PC-3 (cell line): ENCODE measurements around the gene SPRING1. TPM values are rescaled to one million over a fixed set of nuclear protein-coding genes. Genes with fewer than 3 reads are reported as not detected.

ENCODE experiments used
- ATAC-seq: fragments of 200-7000 bp; cut with Tn5 transposase; 2 replicates; pipeline ENCODE4 v1.9.1; 2020; ENCODE audit warnings: mild to moderate bottlenecking, moderate library complexity
- BruUV-seq: library from RNA; stranded (reverse); fragments of 400-500 nt; replicated peaks from 2 replicates; lab custom pipeline; 2021; lab: Mats Ljungman, UMichigan
- CTCF ChIA-PET: fragments of 300-600 bp; sonication (Branson Sonifier 250); formaldehyde crosslinking; loops from one replicate; lab custom pipeline; 2022; ENCODE audit warnings: antibody characterized with exemption; lab: Charles Lee
- POLR2A ChIA-PET: fragments of 300-600 bp; sonication (Branson Sonifier 250); formaldehyde crosslinking; loops from one replicate; lab custom pipeline; 2022; ENCODE audit warnings: antibody characterized with exemption; ENCODE audit not compliant: unreplicated experiment; lab: Charles Lee
- DNase-seq: peaks from one replicate; pipeline ENCODE4 v3.0.0-alpha.2; 2015
- H2AFZ ChIP-seq: fragments of 300-600 bp; sonication (generic); 2 replicates; pipeline ENCODE4 v1.6.0; 2016; ENCODE audit warnings: antibody characterized with exemption, low read length
- H3F3A ChIP-seq: fragments of 300-600 bp; sonication (generic); one replicate; pipeline ENCODE4 v1.6.0; 2017; ENCODE audit warnings: antibody characterized with exemption, low read length, control low read depth, mild to moderate bottlenecking; ENCODE audit not compliant: unreplicated experiment
- H3K27ac ChIP-seq: fragments of 300-600 bp; sonication (generic); 2 replicates; pipeline ENCODE4 v1.5.1; 2016; ENCODE audit warnings: mild to moderate bottlenecking, low read length
- H3K27me3 ChIP-seq: fragments of 300-600 bp; sonication (generic); 2 replicates; pipeline ENCODE4 v1.6.1; 2016; ENCODE audit warnings: low read length, mixed read lengths
- H3K36me3 ChIP-seq: fragments of 300-600 bp; sonication (generic); 2 replicates; pipeline ENCODE4 v1.6.1; 2016; ENCODE audit warnings: low read depth, mixed run types, low read length, mixed read lengths
- H3K4me1 ChIP-seq: fragments of 300-600 bp; sonication (generic); 2 replicates; pipeline ENCODE4 v1.5.1; 2016; ENCODE audit warnings: low read length; ENCODE audit not compliant: insufficient read depth
- H3K4me2 ChIP-seq: fragments of 300-600 bp; sonication (generic); 2 replicates; pipeline ENCODE4 v1.6.0; 2016; ENCODE audit warnings: low read length
- H3K4me3 ChIP-seq: fragments of 300-600 bp; sonication (generic); 2 replicates; pipeline ENCODE4 v1.5.1; 2016; ENCODE audit warnings: mild to moderate bottlenecking, low read length, mixed read lengths
- H3K79me2 ChIP-seq: fragments of 300-600 bp; sonication (generic); 2 replicates; pipeline ENCODE4 v1.6.1; 2017; ENCODE audit warnings: low read length, mixed read lengths
- H3K9ac ChIP-seq: fragments of 300-600 bp; sonication (generic); 2 replicates; pipeline ENCODE4 v1.6.0; 2016; ENCODE audit warnings: mild to moderate bottlenecking, low read length
- H3K9me2 ChIP-seq: fragments of 300-600 bp; sonication (generic); replicated peaks from 2 replicates; pipeline ENCODE4 v1.6.1; 2016; ENCODE audit warnings: mixed run types, low read length, mixed read lengths
- H3K9me3 ChIP-seq: fragments of 300-600 bp; sonication (generic); 2 replicates; pipeline ENCODE4 v1.6.1; 2016; ENCODE audit warnings: low read length, mixed read lengths
- H4K20me1 ChIP-seq: fragments of 300-600 bp; sonication (generic); 2 replicates; pipeline ENCODE4 v1.6.1; 2016; ENCODE audit warnings: low read length, mixed read lengths
- CTCF ChIP-seq: fragments of 300-600 bp; sonication (generic); conservative IDR thresholded peaks from 2 replicates; pipeline ENCODE4 v1.5.1; 2017; ENCODE audit warnings: antibody characterized with exemption, low read depth, mild to moderate bottlenecking, low read length
- EZH2 ChIP-seq: fragments of 300-600 bp; sonication (generic); IDR thresholded peaks from one replicate; pipeline ENCODE4 v1.6.1; 2017; ENCODE audit warnings: antibody characterized with exemption, mild to moderate bottlenecking, low read length; ENCODE audit not compliant: unreplicated experiment
- EZH2phosphoT487 ChIP-seq: fragments of 300-600 bp; sonication (generic); IDR thresholded peaks from 2 replicates; pipeline ENCODE4 v1.6.1; 2018; ENCODE audit warnings: mild to moderate bottlenecking, antibody characterized with exemption, low read length, borderline replicate concordance
- intact Hi-C: fragments of 100-400 bp; cut with micrococcal nuclease; formaldehyde crosslinking; loops from 2 replicates; pipeline ENCODE4 v1.9.0; 2023
- total RNA-seq: library from RNA; depleted of rRNA; stranded (reverse); fragments of >200 nt; gene quantifications from 2 replicates; pipeline ENCODE4 v1.2.3, GENCODE V29; 2014

Gene SPRING1
- total RNA-seq, 1 experiment from 2014 or later = 33.4 TPM

- H3K9me3 ChIP-seq = no peaks in the 10 kb centered on the region
- no peak overlapping the region for H3K4me2 ChIP-seq
- no peak overlapping the region for H3K9ac ChIP-seq
- H3F3A ChIP-seq = no peaks in the 10 kb centered on the region
- no peaks in the 10 kb centered on the region for H3K9me2 ChIP-seq
- intact Hi-C loops = loop anchor here (5.0 to 10.0 kb wide), 3 partner anchors 93 to 420 kb away; partner anchors contain the start of gene MED13L
- peak overlapping the region; percentile 36 for H3K27ac ChIP-seq
- no peaks in the 10 kb centered on the region for H3K27me3 ChIP-seq
- ChIA-PET POLR2A (no interaction called here), CTCF (interaction anchor here (0.5 to 0.6 kb wide), 2 partner anchors 91 to 658 kb away, joined by 4 to 7 read pairs; no protein-coding TSS in a partner anchor)
- DNase-seq (peak; percentile 58), ATAC-seq (peak; percentile 75)
- no peaks in the 10 kb centered on the region for H3K79me2 ChIP-seq
- H4K20me1 ChIP-seq = no peaks in the 10 kb centered on the region
- peak; percentile 64 for TF ChIP-seq CTCF
- no peak for TF ChIP-seq EZH2
- TF ChIP-seq EZH2phosphoT487 = no peak
- no peak overlapping the region for H2AFZ ChIP-seq
- no TSS peak for BruUV-seq
- H3K4me3 ChIP-seq = no peak overlapping the region
- H3K4me1 ChIP-seq = peaks cover 19% of the 10 kb centered on the region
- no peaks in the 10 kb centered on the region for H3K36me3 ChIP-seq
These were observed 40.6 kb downstream of the SPRING1 start for GRCh38 chr12:116697305-116697704.

- Histone ChIP-seq H3K9me3 (no peaks in the 10 kb centered on the region), H3K9me2 (no peaks in the 10 kb centered on the region), H3F3A (no peaks in the 10 kb centered on the region), H3K4me2 (no peak overlapping the region), H3K4me3 (no peak overlapping the region), H3K27me3 (no peaks in the 10 kb centered on the region), H3K4me1 (peaks cover 19% of the 10 kb centered on the region), H3K36me3 (no peaks in the 10 kb centered on the region), H3K9ac (no peak overlapping the region), H3K27ac (no peak overlapping the region), H3K79me2 (no peaks in the 10 kb centered on the region), H2AFZ (no peak overlapping the region), H4K20me1 (no peaks in the 10 kb centered on the region)
- BruUV-seq = no TSS peak
- CTCF ChIA-PET = no interaction called here
- intact Hi-C loops = loop anchor here (5.0 to 10.0 kb wide), 3 partner anchors 91 to 418 kb away; partner anchors contain the start of gene MED13L
- POLR2A ChIA-PET = interaction anchor here (0.6 kb wide), 1 partner anchor 696 kb away, joined by 8 read pairs; no protein-coding TSS in a partner anchor
- DNase-seq (no peak), ATAC-seq (no peak)
- TF ChIP-seq EZH2phosphoT487 (no peak), EZH2 (no peak)
These were observed 42.5 kb downstream of the SPRING1 start for GRCh38 chr12:116695464-116695725.

- Histone ChIP-seq H3K36me3 (no peaks in the 10 kb centered on the region), H3F3A (no peaks in the 10 kb centered on the region), H3K4me2 (no peak overlapping the region), H3K4me3 (no peak overlapping the region), H2AFZ (no peak overlapping the region), H3K79me2 (no peaks in the 10 kb centered on the region), H3K4me1 (peaks cover 19% of the 10 kb centered on the region), H3K27me3 (no peaks in the 10 kb centered on the region), H3K9me2 (no peaks in the 10 kb centered on the region), H3K9me3 (no peaks in the 10 kb centered on the region), H4K20me1 (no peaks in the 10 kb centered on the region), H3K9ac (no peak overlapping the region), H3K27ac (no peak overlapping the region)
- intact Hi-C loops = loop anchor here (5.0 to 10.0 kb wide), 3 partner anchors 90 to 418 kb away; partner anchors contain the start of gene MED13L
- TF ChIP-seq EZH2phosphoT487 = no peak
- BruUV-seq = no TSS peak
- ATAC-seq (no peak), DNase-seq (no peak)
- ChIA-PET POLR2A (no interaction called here), CTCF (no interaction called here)
These were observed 43.0 kb downstream of the SPRING1 start for GRCh38 chr12:116694653-116695463.
